ENCODE data around the gene KCTD16. TPM values are rescaled to one million over a fixed set of nuclear protein-coding genes. Genes with fewer than 3 reads are reported as not detected.
A peak's percentile ranks its signal among the peaks of the same experiment; 100 is the strongest.

The KCTD16 gene
- total and polyA plus RNA-seq, 5 donors from 2014 or later: 0.44 TPM; not detected in 4

DNA sequence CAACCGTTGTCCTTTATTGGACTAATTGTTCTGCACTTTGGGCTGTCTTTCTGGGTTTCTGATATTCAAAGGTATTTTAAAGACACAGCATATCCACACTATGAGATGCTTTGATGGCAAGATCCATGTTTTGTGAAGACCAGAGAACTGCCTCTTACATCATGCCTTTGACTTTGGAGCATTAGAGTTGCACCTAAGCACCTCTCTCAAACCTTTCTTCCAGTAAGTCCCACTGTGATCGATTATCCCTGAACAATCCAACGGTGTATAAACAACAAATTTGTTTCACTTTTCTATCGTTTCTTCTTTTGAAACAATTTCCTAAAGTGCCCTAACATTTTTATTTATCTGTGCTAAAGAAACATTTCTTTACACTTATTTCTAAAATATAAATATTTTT is 144.4 kb downstream of the KCTD16 start:
- no peak overlapping the region for H3K27ac ChIP-seq (ENCODE audit: insufficient read depth, low read length, poor library complexity, severe bottlenecking)
- H3K4me3 ChIP-seq (ENCODE audit: low read depth, low read length): no peak overlapping the region
- no peaks in the 10 kb centered on the region for H3K4me1 Mint-ChIP-seq
- no peaks in the 10 kb centered on the region for H3K36me3 Mint-ChIP-seq
- no peak overlapping the region for H3K27ac Mint-ChIP-seq
- ATAC-seq (ENCODE audit: low read depth in 2 of 2) (no peak), DNase-seq (no peak)
- peaks cover 0 to 2% (median 0%) of the 10 kb centered on the region in 7 donors for H3K9me3 Mint-ChIP-seq
- no peaks in the 10 kb centered on the region for H3K9me3 ChIP-seq (ENCODE audit: control insufficient read depth in 2 of 2, low read length in 2 of 2)
- H3K27me3 ChIP-seq (ENCODE audit: control insufficient read depth, insufficient read depth, low read length): no peaks in the 10 kb centered on the region
- H3K4me3 Mint-ChIP-seq: no peak overlapping the region
- no peaks in the 10 kb centered on the region for H3K27me3 Mint-ChIP-seq
- H3K4me1 ChIP-seq (ENCODE audit: control insufficient read depth, insufficient read depth, low read length, poor library complexity, severe bottlenecking): no peaks in the 10 kb centered on the region
- H3K36me3 ChIP-seq (ENCODE audit: control insufficient read depth, insufficient read depth, low read length): no peaks in the 10 kb centered on the region

DNA sequence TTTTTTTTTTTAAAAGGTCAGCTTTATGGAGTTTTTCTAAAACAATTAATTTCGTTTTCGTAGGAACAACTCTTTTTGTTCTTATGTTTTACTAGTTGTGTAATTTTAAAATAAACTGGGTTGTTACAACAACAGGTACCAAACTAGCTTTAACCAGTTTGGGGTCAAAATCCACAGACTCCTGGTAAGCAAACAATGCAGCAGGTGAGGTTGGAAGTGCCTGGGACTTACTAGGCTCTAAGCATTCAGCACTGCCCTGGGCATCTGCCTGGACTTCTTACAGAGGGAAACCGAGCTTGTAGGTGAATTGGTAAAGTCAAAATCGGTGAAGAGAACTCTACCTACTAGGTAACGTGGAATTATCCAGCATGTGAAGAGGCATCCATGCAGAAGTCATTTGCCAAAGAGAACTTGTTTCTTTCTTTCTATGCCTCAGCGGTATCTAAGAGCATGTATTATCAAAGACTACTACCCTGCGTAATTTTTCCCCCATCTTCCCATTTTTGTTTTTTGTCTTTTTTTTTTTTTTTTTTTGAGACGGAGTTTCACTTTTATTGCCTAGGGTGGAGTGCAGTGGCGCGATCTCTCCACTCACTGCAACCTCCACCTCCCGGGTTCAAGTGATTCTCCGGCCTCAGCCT is 145.4 kb downstream of the KCTD16 start:
- no peaks in the 10 kb centered on the region for H3K36me3 ChIP-seq (ENCODE audit: control insufficient read depth, insufficient read depth, low read length)
- DNase-seq (no peak), ATAC-seq (ENCODE audit: low read depth in 2 of 2) (no peak)
- H3K9me3 ChIP-seq (ENCODE audit: control insufficient read depth in 2 of 2, low read length in 2 of 2): no peaks in the 10 kb centered on the region
- no peaks in the 10 kb centered on the region for H3K4me1 Mint-ChIP-seq
- no peaks in the 10 kb centered on the region for H3K27me3 ChIP-seq (ENCODE audit: control insufficient read depth, insufficient read depth, low read length)
- peaks cover under 1% of the 10 kb centered on the region for H3K27me3 Mint-ChIP-seq
- no peak overlapping the region for H3K27ac ChIP-seq (ENCODE audit: insufficient read depth, low read length, poor library complexity, severe bottlenecking)
- no peak overlapping the region for H3K4me3 ChIP-seq (ENCODE audit: low read depth, low read length)
- H3K27ac Mint-ChIP-seq: no peak overlapping the region
- H3K4me3 Mint-ChIP-seq: peak overlapping the region in 1 of 4 donors; percentile 43
- H3K36me3 Mint-ChIP-seq: no peaks in the 10 kb centered on the region
- no peaks in the 10 kb centered on the region for H3K4me1 ChIP-seq (ENCODE audit: control insufficient read depth, insufficient read depth, low read length, poor library complexity, severe bottlenecking)
- peaks cover 0 to 2% (median 0%) of the 10 kb centered on the region in 7 donors for H3K9me3 Mint-ChIP-seq

DNA sequence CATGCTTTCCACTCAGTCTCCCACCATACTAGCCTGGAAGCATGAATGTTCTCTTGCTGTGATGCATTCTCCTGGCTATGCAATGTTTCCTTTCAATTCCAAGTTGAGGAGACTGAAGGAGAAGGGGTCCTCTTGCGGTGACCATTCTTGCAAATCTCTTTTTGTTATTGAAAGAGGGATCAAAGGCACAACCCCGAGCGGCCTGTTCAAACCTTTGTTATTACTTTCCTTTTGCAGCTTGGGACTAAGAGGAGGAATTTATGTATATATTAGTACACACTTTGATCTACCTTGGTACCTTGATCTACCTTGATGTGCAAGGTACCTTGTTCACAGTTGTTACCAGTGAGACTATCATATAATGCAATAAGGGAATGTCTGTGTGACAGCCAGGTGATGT is 147.3 kb downstream of the KCTD16 start:
- Mint-ChIP-seq H3K27me3 (peaks cover 4% of the 10 kb centered on the region), H3K4me3 (no peak overlapping the region), H3K9me3 (peaks cover 0 to 2% (median 0%) of the 10 kb centered on the region in 7 donors), H3K27ac (no peak overlapping the region), H3K4me1 (no peaks in the 10 kb centered on the region), H3K36me3 (no peaks in the 10 kb centered on the region)
- no peak for ATAC-seq (ENCODE audit: low read depth in 2 of 2)
- no peaks in the 10 kb centered on the region for H3K4me1 ChIP-seq (ENCODE audit: control insufficient read depth, insufficient read depth, low read length, poor library complexity, severe bottlenecking)
- DNase-seq: no peak
- H3K27ac ChIP-seq (ENCODE audit: insufficient read depth, low read length, poor library complexity, severe bottlenecking): no peak overlapping the region
- H3K9me3 ChIP-seq (ENCODE audit: control insufficient read depth in 2 of 2, low read length in 2 of 2): no peaks in the 10 kb centered on the region
- no peaks in the 10 kb centered on the region for H3K36me3 ChIP-seq (ENCODE audit: control insufficient read depth, insufficient read depth, low read length)
- no peak overlapping the region for H3K4me3 ChIP-seq (ENCODE audit: low read depth, low read length)
- no peaks in the 10 kb centered on the region for H3K27me3 ChIP-seq (ENCODE audit: control insufficient read depth, insufficient read depth, low read length)

DNA sequence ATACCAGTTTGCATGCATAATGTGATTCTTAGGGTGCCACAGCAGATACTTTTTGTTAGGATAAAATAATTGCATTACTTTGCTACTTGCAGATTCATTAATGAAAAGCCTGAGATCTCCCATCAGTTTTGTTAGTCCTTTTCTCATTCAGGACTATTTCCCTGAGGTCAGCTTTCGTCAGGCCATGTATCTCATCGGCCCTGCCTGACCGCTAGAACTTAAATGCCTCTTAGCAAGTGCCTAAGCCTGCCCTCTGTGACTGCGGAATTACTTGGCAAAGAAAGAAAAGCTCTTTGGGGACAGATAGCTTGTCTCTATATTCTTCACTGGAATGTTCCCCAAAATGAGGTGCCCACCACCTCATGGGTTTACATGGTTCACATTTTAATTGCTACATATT is 147.8 kb downstream of the KCTD16 start:
- Mint-ChIP-seq H3K36me3 (no peaks in the 10 kb centered on the region), H3K4me1 (no peaks in the 10 kb centered on the region), H3K9me3 (peaks cover 0 to 2% (median 0%) of the 10 kb centered on the region in 7 donors), H3K4me3 (no peak overlapping the region), H3K27ac (no peak overlapping the region), H3K27me3 (peaks cover 4% of the 10 kb centered on the region)
- Histone ChIP-seq H3K4me3 (ENCODE audit: low read depth, low read length) (no peak overlapping the region), H3K36me3 (ENCODE audit: control insufficient read depth, insufficient read depth, low read length) (no peaks in the 10 kb centered on the region), H3K4me1 (ENCODE audit: control insufficient read depth, insufficient read depth, low read length, poor library complexity, severe bottlenecking) (no peaks in the 10 kb centered on the region), H3K9me3 (ENCODE audit: control insufficient read depth in 2 of 2, low read length in 2 of 2) (no peaks in the 10 kb centered on the region), H3K27ac (ENCODE audit: insufficient read depth, low read length, poor library complexity, severe bottlenecking) (no peak overlapping the region), H3K27me3 (ENCODE audit: control insufficient read depth, insufficient read depth, low read length) (no peaks in the 10 kb centered on the region)
- no peak for DNase-seq
- no peak for ATAC-seq (ENCODE audit: low read depth in 2 of 2)

DNA sequence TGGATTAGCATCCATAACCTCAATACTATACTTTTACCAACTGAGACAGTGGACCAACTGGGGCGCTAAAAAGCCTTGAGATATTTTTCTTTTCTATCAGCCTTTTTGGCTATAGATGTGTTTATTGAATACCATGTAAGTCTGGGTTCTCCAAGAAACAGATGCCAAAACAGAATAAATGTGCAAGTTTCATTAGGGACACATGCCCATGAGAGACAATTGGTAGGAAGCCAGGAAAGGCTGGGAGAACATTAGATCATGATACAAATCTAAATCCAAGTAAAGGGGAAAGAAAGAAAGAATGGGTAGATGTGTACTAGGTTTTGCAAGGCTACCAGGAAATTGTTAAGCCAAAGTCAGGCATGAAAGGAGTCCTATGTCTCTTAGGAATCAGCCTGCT is 152.5 kb downstream of the KCTD16 start:
- Mint-ChIP-seq H3K4me3 (no peak overlapping the region), H3K9me3 (peaks cover 0 to 3% (median 0%) of the 10 kb centered on the region in 7 donors), H3K27me3 (peaks cover 4% of the 10 kb centered on the region), H3K4me1 (no peaks in the 10 kb centered on the region), H3K36me3 (no peaks in the 10 kb centered on the region), H3K27ac (no peak overlapping the region)
- Histone ChIP-seq H3K4me1 (ENCODE audit: control insufficient read depth, insufficient read depth, low read length, poor library complexity, severe bottlenecking) (no peaks in the 10 kb centered on the region), H3K27me3 (ENCODE audit: control insufficient read depth, insufficient read depth, low read length) (no peaks in the 10 kb centered on the region), H3K9me3 (ENCODE audit: control insufficient read depth in 2 of 2, low read length in 2 of 2) (no peaks in the 10 kb centered on the region), H3K36me3 (ENCODE audit: control insufficient read depth, insufficient read depth, low read length) (no peaks in the 10 kb centered on the region), H3K4me3 (ENCODE audit: low read depth, low read length) (no peak overlapping the region), H3K27ac (ENCODE audit: insufficient read depth, low read length, poor library complexity, severe bottlenecking) (no peak overlapping the region)
- DNase-seq (no peak), ATAC-seq (ENCODE audit: low read depth in 2 of 2) (no peak)

DNA sequence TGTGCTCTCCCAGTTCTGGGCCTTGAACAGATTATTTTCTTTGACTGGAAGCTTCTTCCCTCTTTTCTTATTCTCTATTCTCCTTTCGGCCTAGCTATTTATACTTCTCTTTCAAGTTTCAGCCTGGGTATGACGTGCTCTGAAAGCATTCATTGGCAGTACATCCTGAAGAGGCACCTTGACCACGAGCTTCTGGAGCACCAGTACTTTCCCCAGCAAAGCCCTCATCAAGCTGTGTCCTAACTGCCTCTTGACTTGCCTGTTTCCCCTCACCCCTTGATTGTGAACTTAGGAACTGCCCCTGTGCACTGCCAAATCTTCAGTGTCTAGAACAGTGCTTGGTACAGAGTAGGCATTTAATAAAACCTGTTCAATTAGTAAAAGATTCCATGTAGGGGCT is 154.9 kb downstream of the KCTD16 start:
- Mint-ChIP-seq H3K36me3 (no peaks in the 10 kb centered on the region), H3K4me3 (no peak overlapping the region), H3K9me3 (peaks cover 0 to 3% (median 0%) of the 10 kb centered on the region in 7 donors), H3K4me1 (no peaks in the 10 kb centered on the region), H3K27me3 (peaks cover 4% of the 10 kb centered on the region), H3K27ac (no peak overlapping the region)
- Histone ChIP-seq H3K4me1 (ENCODE audit: control insufficient read depth, insufficient read depth, low read length, poor library complexity, severe bottlenecking) (no peaks in the 10 kb centered on the region), H3K27ac (ENCODE audit: insufficient read depth, low read length, poor library complexity, severe bottlenecking) (no peak overlapping the region), H3K4me3 (ENCODE audit: low read depth, low read length) (no peak overlapping the region), H3K9me3 (ENCODE audit: control insufficient read depth in 2 of 2, low read length in 2 of 2) (no peaks in the 10 kb centered on the region), H3K36me3 (ENCODE audit: control insufficient read depth, insufficient read depth, low read length) (no peaks in the 10 kb centered on the region), H3K27me3 (ENCODE audit: control insufficient read depth, insufficient read depth, low read length) (no peaks in the 10 kb centered on the region)
- DNase-seq (no peak), ATAC-seq (ENCODE audit: low read depth in 2 of 2) (no peak)

GRCh38 chr5:144328494-144328893 is 157.8 kb downstream of the KCTD16 start:
- no peaks in the 10 kb centered on the region for H3K27me3 ChIP-seq (ENCODE audit: control insufficient read depth, insufficient read depth, low read length)
- Mint-ChIP-seq H3K36me3 (no peaks in the 10 kb centered on the region), H3K4me3 (no peak overlapping the region), H3K27ac (no peak overlapping the region), H3K27me3 (no peaks in the 10 kb centered on the region), H3K9me3 (peaks cover 0 to 3% (median 0%) of the 10 kb centered on the region in 7 donors), H3K4me1 (no peaks in the 10 kb centered on the region)
- DNase-seq: no peak
- no peak overlapping the region for H3K27ac ChIP-seq (ENCODE audit: insufficient read depth, low read length, poor library complexity, severe bottlenecking)
- H3K4me3 ChIP-seq (ENCODE audit: low read depth, low read length): no peak overlapping the region
- H3K4me1 ChIP-seq (ENCODE audit: control insufficient read depth, insufficient read depth, low read length, poor library complexity, severe bottlenecking): no peaks in the 10 kb centered on the region
- H3K9me3 ChIP-seq (ENCODE audit: control insufficient read depth in 2 of 2, low read length in 2 of 2): no peaks in the 10 kb centered on the region
- H3K36me3 ChIP-seq (ENCODE audit: control insufficient read depth, insufficient read depth, low read length): no peaks in the 10 kb centered on the region
- ATAC-seq (ENCODE audit: low read depth in 2 of 2): no peak

DNA sequence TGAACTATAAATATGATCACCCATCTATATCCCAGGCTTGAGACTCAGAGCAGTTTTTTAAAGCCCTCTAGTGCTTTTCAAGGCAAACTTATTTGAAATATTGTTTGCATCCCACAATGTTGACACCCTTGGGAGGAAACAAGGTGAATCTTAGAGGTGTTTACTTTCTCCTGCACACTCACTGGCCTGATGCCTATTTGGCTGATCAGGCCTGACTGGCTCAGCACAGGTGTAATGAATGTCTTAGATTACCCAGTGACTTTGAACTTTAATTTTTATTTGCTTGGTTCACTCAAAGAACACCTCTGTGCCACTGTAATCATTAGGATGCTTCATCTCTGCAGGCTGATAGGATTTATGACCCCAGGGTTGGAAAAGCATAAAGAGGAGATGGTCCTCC is 158.3 kb downstream of the KCTD16 start:
- Histone ChIP-seq H3K36me3 (ENCODE audit: control insufficient read depth, insufficient read depth, low read length) (no peaks in the 10 kb centered on the region), H3K4me1 (ENCODE audit: control insufficient read depth, insufficient read depth, low read length, poor library complexity, severe bottlenecking) (no peaks in the 10 kb centered on the region), H3K27me3 (ENCODE audit: control insufficient read depth, insufficient read depth, low read length) (no peaks in the 10 kb centered on the region), H3K4me3 (ENCODE audit: low read depth, low read length) (no peak overlapping the region), H3K9me3 (ENCODE audit: control insufficient read depth in 2 of 2, low read length in 2 of 2) (no peaks in the 10 kb centered on the region), H3K27ac (ENCODE audit: insufficient read depth, low read length, poor library complexity, severe bottlenecking) (no peak overlapping the region)
- Mint-ChIP-seq H3K36me3 (no peaks in the 10 kb centered on the region), H3K4me1 (no peaks in the 10 kb centered on the region), H3K27me3 (no peaks in the 10 kb centered on the region), H3K9me3 (peaks cover 0 to 3% (median 0%) of the 10 kb centered on the region in 7 donors), H3K27ac (no peak overlapping the region), H3K4me3 (no peak overlapping the region)
- DNase-seq: no peak
- ATAC-seq (ENCODE audit: low read depth in 2 of 2): no peak
